Suprapubic skin (tissue), 4 donors: Measurements from ENCODE around the gene MCF2L.

Experiments
- CTCF ChIP-seq, 2 donors: fragments of 200-600 bp in 1 of 2; fragments of 450-650 bp in 1 of 2; sonication (generic) in 1 of 2; IDR thresholded peaks; one replicate each; pipeline ENCODE4 v1.5.1; 2016 to 2019; ENCODE audit warnings: antibody characterized with exemption in 2 of 2, mild to moderate bottlenecking in 1 of 2, moderate library complexity in 1 of 2
- EP300 ChIP-seq: sonication (generic); formaldehyde crosslinking; IDR thresholded peaks from one replicate; pipeline ENCODE4 v1.6.1; 2017; ENCODE audit warnings: antibody characterized with exemption
- POLR2A ChIP-seq, 2 donors: fragments of 450-650 bp; IDR thresholded peaks; one replicate each; pipeline ENCODE4 v1.6.1; 2017; ENCODE audit warnings: antibody characterized with exemption in 2 of 2, mild to moderate bottlenecking in 2 of 2, moderate library complexity in 2 of 2
- POLR2AphosphoS5 ChIP-seq, 3 donors: sonication (generic); formaldehyde crosslinking; IDR thresholded peaks; one replicate each; pipeline ENCODE4 v1.6.1; 2017; ENCODE audit warnings: antibody characterized with exemption in 3 of 3

DNA sequence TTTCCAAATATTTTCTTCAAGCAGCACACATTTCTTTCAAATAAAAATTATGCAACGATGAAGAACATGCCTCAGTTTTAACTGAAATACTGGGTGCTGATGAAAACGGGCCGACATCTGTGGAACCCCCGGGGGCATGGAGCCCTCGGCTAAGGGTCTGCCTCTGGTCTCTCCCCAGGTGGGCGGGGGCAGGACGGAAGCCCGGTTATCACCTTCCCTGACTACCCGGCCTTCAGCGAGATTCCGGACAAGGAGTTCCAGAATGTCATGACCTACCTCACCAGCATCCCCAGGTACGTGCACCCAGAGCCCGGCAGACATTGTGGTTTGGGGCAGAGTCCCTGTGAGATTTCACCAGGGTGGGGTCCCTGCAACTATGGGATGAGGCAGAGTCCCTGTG is 55.5 kb downstream of the MCF2L start:
- TF ChIP-seq POLR2A (IDR thresholded peaks at IDR 0.05) = no peak
- TF ChIP-seq CTCF (IDR thresholded peaks at IDR 0.05) = no peak
- TF ChIP-seq EP300 = no peak
- no peak for TF ChIP-seq POLR2AphosphoS5 (IDR thresholded peaks at IDR 0.05)
